NCI-H345 (cell line): Measurements from ENCODE around the gene MAGT1.
A peak's percentile ranks its signal among the peaks of the same experiment; 100 is the strongest.
"Not testable (repeated sequence)": the region's sequence is repeated elsewhere in the genome, so short reads cannot be mapped to it uniquely, and the experiment has no call there.

Experiments
- DNase-seq: peaks from one replicate; lab custom pipeline; 2025; lab: John Stamatoyannopoulos, UW

Gene MAGT1

DNA sequence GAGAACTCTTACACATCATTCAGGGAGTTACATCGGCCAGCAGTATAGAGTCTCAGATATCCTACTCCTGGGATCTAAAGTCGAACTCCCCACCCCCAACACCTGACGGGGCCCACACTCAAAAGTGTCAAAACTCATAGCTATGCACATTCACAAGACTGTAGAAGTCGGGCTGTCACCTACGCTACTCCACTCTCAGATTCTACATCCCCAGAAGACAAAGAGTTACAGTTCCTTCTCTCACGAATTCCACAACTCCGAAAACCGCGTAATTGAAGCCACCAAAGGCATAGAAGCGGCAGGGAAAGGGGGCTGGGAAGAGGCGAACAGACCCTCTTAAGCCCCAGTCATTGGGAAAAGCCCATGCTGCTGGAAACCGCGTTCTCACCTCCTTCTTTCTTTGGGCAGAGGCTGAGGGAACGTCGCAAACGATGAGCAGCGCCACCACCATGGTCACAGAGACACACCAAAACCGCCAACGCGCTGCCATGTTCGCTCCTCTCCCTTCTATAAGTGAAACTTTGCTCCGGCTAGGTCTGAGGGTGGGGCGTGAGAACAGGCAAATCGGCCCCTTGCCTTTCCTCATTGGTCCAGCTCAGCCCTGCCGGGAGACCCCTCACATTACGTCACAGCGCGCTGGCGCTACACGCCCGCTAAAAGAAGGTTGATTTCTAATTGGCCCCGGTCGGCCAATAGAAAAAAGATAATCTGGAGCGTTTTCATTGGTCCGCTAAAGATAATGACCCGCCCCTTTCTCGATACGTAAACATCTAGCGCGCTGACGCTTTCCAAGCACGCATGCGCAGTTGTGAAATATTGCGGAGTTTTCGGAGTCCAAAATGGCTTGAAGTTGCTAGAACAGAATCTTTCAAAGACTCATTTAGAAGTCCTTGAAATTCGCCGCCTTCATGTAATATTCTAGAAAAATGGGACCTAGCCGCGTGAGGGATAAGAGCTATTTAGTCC is at the start of gene MAGT1:
TSS of gene MAGT1 (minus strand) at position 515 of the 966 bp plus-strand sequence. CDS start at position 490, 25 bp downstream.
- DNase-seq, result peak; percentile 98

DNA sequence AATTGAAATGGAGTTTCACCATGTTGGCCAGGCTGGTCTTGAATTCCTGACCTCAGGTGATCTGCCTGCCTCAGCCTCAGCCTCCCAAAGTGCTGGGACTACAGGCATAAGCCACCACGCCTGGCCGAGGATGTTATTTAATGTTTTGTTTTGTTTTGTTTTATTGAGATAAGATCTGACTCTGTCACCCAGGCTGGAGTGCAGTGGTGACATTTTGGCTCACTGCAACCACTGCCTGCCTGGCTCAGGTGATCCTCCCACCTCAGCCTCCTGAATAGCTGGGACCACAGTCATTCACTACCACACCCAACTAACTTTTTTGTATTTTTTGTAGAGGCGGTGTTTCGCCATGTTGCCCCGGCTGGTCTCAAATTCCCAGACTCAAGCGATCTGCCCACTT is 49.8 kb upstream of the MAGT1 start:
- DNase-seq, result not testable (repeated sequence)

DNA sequence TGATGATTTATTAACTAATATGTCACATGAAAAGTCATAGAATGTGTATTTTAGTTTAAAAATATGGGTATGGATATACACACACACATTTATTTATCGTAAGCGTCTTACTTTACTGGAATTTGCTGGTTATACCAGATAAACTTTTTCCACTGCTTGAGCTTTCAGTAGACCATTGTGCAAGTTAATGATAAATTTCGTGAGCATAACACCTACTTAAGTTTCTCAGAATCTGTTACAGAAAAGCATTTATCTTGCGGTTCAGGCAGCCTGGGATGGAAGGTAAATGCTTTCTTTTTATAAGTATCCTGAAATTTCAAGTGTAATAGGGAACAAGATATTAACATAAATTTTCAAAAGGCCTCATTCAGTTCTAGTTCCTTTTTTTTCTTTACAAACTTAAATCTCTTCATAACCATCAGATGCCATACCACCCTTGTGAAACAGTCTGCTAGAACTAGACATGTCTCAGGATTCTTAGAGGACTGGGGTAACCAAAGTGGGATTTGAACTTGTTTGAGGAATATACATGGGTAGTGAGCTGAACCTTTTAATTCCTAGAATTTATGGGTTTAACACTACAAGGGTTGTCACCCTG is 42.9 kb upstream of the MAGT1 start:
- DNase-seq, result no peak

DNA sequence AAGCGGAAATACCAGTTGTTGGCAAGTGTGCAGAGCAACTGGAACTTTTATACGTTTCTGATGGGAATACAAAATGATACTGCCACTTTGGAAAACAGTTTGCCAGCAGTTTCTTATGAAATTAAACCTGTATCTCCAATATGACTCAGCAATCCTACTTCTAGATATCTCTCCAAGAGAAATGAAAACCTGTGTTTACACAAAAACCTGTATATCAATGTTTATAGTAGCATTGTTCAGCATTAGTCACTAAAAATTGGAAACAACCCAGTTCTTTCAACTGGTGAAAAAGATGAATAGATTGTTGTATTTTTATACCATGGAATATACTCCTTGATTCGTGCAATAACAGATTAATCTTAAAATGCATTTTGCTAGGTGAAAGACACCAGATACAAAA is 42.1 kb upstream of the MAGT1 start:
- no peak for DNase-seq

DNA sequence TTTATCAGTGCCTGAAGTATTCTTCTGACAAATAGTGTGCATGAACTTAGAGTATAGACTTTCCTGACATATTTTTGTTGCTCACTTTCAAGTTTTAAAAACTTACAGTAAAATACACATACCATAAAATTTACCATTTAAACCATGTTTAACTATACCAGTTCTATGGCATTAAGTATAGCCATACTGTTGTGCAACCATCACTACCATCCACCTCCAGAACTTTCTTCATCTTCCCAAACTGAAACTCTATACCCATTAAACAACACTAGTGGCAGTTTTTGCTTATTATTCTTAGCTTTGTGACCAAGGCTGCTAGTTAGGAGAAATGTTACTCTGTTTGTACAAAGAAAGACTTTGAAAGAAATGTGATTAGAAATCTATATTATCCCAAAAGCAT is 41.1 kb upstream of the MAGT1 start:
- no peak for DNase-seq

DNA sequence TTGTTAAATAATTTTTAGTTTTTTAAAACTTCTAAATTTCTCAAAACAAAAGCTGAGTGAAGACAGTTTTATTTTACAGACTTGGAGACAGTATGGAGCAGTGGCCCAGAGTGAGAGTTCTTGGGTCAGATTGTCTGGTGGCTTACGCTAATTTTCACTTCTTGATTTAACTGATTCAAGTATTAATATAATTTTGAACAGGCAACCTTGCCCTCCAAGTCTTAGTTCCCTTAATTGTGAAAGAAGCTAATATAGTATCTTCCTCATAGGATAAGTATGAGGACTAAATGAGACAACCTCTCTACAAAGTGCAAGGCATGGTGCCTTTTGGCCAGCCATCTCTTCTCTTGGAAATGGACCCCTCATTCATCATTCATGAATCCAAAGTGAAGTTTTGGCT is 40.7 kb upstream of the MAGT1 start:
- DNase-seq, result no peak

DNA sequence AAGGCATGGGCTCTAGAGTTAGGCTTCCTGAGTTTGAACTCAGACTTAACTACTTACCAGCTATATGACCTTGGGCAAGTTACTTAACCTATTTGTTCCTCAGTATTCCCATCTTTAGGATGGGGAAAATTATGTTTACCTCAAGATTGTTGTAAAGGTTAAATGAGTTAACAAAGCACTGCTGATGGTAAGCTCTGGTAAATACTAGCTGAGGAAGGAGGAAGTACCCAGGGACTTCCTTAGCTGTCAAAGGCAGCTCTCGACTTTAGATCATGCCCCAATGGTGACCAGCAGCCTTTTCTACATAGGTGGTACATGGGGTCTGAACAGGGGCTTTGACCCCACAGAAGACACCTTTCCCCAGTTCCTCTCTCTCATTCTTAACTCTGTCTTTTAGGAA is 35.3 kb upstream of the MAGT1 start:
- no peak for DNase-seq

DNA sequence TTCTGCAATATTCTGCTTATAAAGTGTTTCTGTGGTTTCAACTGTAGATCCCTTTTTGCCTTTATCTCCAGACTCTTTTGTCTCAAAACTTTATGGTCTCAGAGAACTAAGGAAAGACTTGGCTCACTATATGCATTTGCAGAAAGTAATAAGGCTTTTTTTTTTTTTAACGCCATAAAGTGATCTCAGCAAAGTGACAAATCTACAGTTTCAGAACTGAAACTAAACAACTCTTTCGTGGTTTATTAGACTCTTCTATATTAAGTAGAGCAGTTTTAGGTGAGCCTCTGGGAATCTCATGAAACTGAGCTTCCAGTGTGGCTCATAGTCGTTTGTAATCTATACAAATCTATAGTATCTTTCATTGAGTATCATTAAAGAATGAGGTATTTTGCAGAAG is 30.5 kb upstream of the MAGT1 start:
- no peak for DNase-seq

DNA sequence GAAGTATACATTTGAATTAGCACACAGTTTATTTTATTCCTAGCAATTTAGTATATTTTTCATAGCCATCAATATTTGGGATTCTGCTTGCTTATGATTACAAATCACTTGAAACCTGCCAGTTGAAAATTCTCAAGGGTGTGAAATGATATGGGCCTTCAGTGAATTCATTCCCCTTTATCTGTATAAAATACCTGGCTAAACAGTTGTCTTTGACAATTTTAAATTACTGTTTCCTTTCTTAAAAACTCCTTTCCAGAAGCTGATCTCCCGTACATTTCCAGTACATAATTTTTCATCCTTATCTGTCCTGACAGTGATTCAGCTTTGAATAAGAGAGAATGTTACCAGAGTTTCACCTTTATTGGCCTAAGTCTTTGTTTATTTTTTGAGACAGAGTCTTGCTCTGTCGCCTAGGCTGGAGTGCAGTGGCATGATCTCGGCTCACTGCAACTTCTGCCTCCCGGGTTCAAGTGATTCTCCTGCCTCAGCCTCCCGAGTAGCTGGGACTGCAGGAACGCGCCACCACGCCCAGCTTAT is 29.2 kb upstream of the MAGT1 start:
- DNase-seq, result no peak

DNA sequence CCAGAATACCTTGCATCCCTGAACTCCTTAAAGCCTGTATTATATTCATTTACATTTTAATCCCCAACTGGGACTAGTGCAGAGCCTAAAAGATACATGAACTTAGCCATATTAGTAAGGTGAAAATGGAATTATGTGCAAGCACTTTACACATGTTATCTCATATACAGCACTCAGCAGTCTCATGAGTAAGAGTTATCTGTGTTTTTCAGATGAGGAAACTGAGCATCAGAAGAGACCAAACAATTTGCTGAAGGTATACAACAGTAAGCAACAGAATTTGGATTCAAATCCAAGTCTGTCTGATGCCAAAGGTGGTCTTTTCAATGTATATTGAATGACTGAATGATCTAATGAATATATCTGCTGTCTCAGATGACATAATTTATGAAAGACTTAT is 27.6 kb upstream of the MAGT1 start:
- DNase-seq, result no peak

DNA sequence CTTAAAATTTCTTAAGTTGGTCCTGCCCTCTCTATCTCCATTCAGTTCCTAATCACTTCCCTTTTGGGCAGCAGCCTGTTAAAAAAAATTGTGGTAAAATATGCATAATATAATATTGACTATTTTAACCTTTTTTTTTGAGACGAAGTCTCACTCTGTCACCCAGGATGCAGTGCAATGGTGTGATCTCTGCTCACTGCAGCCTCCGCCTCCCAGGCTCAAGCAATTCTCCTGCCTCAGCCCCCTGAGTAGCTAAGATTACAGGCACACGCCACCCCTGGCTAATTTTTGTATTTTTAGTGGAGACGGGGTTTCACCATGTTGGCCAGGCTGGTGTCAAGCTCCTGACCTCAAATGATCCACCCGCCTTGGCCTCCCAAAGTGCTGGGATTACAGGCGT is 24.1 kb upstream of the MAGT1 start:
- not testable (repeated sequence) for DNase-seq

DNA sequence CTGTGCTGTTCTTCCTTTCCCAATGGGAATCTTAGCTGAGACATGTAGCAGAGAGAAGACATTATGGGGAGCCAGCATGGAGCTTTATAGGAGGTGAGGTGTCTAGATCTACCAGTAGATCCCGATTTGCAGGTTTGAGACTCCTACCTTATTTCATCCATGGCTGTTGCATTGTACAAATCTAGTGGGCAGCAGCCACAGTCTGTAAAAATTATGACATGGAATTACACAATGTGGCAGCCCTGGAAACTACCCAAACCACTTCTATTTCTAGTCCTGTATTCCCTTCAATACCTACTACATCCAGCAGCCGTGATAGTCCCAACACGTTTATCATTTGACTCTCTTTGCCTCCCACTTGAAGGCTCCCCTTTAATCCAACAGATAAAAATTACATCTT is 23.3 kb upstream of the MAGT1 start:
- DNase-seq, result no peak

DNA sequence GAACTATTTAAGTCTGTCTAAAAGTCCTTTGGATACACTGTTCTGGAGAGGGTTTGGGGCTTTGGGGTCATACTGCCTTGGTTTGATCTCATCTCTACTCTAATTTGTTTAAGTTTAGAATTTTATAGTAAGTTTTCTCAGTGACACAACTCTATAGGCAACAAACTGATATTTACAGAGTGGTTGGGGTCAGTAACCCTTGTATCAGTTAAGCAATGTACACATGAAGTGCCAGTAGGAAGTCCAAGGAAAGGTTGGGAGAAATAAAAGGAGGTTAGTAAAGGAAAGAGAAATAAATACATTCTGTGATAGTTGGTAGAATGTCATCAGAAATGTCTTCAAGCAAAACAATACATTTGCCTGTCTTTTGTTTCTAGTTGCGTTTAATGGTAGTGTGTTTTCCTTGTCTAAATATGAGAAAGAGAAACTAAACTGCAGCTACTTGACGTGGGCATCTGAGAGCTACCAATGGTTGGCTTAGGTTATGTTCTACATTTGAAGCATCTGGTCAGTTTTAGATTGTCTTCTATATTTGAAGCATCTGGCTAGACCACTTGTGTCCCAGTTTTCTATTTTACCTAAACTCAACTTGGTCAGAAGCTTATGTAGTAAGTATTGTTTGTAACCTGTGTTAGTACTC is 22.2 kb upstream of the MAGT1 start:
- no peak for DNase-seq

DNA sequence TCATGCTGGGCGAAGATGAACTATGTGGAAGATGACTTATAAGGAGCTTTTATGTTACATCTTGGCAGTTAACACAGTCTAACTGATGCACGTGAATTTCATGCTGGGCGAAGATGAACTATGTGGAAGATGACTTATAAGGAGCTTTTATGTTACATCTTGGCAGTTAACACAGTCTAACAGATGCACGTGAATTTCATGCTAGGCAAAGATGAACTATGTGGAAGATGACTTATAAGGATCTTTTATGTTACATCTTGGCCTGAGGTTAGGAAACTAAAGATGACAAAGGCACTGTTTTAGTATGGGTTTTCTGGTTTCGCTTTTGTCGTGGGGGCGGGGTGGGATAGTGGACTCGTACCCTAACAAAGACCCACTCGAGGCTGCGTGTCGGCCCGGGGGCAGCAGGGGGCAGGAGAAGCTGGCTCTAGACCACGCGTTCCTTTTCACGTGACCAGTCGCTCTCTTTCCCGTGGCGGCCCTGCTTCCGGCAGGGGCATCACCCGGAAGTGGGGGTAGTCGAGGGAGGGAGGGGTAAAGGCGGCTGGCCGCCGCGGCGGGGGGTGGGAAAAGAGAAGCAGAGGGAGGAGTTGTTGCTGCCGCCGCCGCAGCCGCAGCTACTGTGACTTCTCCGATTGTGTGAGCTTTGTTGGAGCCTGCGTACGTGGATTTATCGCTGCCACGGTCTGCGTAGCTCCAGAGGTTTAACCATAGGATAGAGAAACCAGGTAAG is 15.0 kb upstream of the MAGT1 start, which contains the start of gene ATP7A:
TSS of gene ATP7A (plus strand) at position 586 of the 733 bp plus-strand sequence. CDS start 60,949 bp downstream, outside the sequence.
- DNase-seq, result peak; percentile 92

DNA sequence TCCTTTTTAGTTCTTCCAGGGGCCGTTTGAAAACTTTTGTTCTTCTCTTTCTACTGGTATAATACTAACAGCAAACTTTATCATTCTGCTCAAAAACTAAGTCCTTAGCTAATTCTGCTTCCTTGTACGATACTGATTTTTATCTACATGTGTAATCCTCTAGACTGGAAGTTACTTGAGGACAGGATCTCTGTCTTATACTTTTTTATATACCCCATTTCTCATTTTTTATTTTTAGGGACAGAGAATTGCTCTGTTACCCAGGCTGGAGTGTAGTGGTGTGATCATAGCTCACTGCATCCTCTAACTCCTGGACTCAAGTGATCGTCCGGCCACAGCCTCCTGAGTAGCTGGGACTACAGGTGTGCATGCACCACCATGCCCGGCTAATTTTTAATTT is 6.3 kb upstream of the MAGT1 start:
- DNase-seq, result no peak

DNA sequence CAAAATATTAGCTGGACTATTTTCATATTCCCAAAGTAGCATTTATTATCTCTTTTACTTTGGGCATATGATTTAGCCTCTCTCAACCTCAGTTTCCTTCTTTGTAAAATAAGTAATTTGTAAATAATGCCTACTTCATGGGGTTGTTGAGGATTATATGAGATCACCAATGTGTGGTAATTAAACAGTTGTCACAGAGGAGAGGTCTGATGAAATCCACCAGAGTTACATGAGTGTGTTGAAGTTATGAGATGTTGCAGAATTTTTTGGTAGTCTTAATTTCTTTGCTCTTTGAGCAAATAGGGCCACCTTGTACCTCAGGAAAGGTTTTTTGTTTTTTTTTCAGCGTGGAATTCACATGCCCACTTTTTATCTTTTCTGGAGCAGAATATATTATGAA is 5.5 kb upstream of the MAGT1 start:
- no peak for DNase-seq

DNA sequence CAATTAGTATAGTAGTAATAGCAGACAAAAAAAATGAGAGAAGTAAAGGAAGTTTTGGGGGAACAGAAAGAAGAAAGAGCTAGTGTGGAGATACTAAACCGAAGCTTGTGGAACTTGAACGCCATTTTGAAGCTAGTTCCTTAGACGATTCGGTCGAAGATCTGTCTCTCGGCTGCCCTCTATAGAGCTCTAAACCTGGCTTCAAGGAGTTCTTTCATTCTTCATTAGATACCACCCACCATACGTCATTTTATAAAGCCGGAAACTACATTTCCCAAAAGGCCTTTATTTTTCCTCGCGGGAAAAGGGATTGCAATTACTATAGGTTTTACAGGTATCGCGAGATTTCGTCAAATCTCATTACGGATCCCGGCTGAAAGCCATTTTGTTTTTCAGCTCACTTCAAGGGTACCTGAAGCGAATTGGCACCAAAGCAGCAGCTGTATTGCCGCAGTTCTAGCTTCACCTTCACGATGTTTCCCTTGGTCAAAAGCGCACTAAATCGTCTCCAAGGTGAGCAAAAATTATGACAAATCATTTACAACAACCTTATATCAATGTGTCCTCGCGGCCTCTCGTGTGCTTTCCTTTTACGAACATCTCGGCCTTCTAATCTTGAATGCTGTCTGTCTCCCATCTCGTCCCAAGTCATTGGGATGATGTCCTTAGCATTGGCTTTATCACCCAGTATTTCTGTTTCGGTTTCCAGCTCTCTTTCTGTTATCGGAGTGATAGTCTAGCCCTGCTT is 4.0 kb upstream of the MAGT1 start, which contains the start of gene COX7B:
TSS of gene COX7B (plus strand) at position 388 of the 748 bp plus-strand sequence. CDS start at position 474, 86 bp downstream.
- DNase-seq, result peak; percentile 97

DNA sequence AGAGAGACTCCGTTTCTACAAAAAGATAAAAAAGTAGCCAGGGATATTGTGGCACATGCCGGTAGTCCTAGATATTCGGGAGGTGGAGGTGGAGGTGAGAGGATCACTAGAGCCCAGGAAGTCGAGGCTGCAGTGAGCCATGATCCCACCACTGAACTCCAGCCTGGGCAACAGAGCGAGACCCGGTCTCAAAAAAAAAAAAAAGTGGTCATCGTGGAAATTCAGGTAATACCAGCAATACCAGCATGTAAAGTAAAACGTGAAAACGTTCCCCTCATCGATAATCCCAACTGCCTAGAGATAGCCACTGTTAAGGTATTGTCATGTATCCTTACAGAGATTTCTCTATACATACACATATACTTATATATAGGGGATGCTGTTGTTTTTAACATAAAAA is 1.5 kb downstream of the MAGT1 start:
- DNase-seq, result no peak

DNA sequence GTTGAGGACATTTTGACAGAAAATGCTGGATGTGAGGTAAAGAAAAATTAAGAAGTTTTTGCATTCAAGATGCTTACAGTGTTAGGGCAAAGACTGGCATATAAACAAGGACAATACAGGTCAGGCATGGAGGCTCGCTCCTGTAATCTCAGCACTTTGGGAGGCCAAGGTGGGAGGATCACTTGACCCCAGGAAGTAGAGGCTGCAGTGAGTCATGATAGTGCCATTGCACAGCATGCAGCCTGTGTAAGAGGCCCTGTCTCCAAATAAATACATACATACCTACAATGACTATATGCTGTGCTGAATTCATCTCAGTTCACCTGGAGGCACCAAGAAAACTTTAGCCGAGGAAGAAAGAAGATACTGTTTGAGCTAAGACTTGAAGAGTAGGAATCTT is 2.3 kb downstream of the MAGT1 start:
- no peak for DNase-seq

DNA sequence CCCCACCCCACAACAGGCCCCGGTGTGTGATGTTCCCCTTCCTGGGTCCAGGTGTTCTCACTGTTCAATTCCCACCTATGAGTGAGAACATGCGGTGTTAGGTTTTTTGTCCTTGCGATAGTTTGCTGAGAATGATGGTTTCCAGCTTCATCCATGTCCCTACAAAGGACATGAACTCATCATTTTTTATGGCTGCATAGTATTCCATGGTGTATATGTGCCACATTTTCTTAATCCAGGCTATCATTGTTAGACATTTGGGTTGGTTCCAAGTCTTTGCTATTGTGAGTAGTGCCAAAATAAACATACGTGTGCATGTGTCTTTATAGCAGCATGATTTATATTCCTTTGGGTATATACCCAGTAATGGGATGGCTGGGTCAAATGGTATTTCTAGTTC is 13.8 kb downstream of the MAGT1 start:
- not testable (repeated sequence) for DNase-seq

DNA sequence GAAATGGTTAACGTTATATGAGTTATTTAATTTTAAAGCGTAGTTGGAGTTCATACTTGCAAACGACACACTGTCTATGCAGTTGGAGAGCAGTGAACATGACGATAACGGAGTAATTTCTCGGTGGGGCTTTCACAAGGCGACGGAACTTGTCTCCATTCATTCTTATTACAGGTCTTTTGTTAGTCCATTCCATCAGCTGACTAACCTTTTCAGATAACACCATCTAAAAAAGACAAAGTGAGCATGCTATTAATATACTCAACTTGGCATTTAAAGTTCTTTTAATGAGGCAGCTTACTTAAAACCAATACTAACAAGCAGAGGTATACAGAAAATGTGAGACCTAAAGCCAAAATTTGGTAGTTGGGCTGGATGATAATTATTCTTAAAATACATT is 19.9 kb downstream of the MAGT1 start:
- DNase-seq, result no peak
